Measurements from ENCODE around the gene POLR3E. TPM values are rescaled to one million over a fixed set of nuclear protein-coding genes. Genes with fewer than 3 reads are reported as not detected.

POLR3E gene
- total and polyA plus RNA-seq, 4 donors: 16.0 to 42.9 (median 18.3) TPM

DNA sequence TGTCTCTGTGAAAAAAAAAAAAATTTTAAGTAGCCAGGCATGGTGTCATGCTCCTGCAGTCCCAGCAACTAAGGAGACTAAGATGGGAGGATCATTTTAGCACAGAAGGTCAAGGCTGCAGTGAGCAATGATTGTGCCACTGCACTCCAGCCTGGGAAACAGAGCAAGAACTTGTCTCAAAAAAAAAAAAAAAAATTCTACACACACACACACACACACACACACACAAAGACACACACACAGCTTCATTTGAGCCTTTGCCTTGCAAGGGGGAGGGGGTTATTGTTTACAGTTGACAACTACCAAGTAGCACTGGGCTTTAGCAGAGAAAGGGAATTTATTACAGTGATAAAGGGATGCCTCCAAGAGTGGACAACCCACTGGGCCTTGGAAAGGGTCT is 4.9 kb upstream of the POLR3E start:
- no peak for DNase-seq (ENCODE audit: low spot score)
- no peaks in the 10 kb centered on the region for H3K9me3 ChIP-seq (ENCODE audit: control insufficient read depth in 4 of 4, low read length in 3 of 4)
- H3K27ac ChIP-seq (ENCODE audit: low read depth in 1 of 2, low read length in 2 of 2): no peak overlapping the region
- H3K9ac ChIP-seq (ENCODE audit: low read depth in 1 of 2, low read length in 2 of 2): no peak overlapping the region
- H3K4me1 ChIP-seq (ENCODE audit: control insufficient read depth in 4 of 4, insufficient read depth in 4 of 4, low read length in 3 of 4): peaks cover 2 to 7% (median 3%) of the 10 kb centered on the region in 4 donors
- TF ChIP-seq FOXA1 (IDR thresholded peaks at IDR 0.05): no peak
- no peak for TF ChIP-seq SP1 (IDR thresholded peaks at IDR 0.05)
- no peak for TF ChIP-seq HNF4G (IDR thresholded peaks at IDR 0.05)
- no peak for TF ChIP-seq EGR1 (IDR thresholded peaks at IDR 0.05; ENCODE audit: low read depth in 2 of 2)
- TF ChIP-seq, protein P1, sequence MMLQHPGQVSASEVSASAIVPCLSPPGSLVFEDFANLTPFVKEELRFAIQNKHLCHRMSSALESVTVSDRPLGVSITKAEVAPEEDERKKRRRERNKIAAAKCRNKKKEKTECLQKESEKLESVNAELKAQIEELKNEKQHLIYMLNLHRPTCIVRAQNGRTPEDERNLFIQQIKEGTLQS (IDR thresholded peaks at IDR 0.05): no peak
- TF ChIP-seq, protein P2, sequence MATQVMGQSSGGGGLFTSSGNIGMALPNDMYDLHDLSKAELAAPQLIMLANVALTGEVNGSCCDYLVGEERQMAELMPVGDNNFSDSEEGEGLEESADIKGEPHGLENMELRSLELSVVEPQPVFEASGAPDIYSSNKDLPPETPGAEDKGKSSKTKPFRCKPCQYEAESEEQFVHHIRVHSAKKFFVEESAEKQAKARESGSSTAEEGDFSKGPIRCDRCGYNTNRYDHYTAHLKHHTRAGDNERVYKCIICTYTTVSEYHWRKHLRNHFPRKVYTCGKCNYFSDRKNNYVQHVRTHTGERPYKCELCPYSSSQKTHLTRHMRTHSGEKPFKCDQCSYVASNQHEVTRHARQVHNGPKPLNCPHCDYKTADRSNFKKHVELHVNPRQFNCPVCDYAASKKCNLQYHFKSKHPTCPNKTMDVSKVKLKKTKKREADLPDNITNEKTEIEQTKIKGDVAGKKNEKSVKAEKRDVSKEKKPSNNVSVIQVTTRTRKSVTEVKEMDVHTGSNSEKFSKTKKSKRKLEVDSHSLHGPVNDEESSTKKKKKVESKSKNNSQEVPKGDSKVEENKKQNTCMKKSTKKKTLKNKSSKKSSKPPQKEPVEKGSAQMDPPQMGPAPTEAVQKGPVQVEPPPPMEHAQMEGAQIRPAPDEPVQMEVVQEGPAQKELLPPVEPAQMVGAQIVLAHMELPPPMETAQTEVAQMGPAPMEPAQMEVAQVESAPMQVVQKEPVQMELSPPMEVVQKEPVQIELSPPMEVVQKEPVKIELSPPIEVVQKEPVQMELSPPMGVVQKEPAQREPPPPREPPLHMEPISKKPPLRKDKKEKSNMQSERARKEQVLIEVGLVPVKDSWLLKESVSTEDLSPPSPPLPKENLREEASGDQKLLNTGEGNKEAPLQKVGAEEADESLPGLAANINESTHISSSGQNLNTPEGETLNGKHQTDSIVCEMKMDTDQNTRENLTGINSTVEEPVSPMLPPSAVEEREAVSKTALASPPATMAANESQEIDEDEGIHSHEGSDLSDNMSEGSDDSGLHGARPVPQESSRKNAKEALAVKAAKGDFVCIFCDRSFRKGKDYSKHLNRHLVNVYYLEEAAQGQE (IDR thresholded peaks at IDR 0.05): no peak
- TF ChIP-seq YY1 (IDR thresholded peaks at IDR 0.05): no peak
- H3K27me3 ChIP-seq (ENCODE audit: control insufficient read depth in 4 of 4, insufficient read depth in 4 of 4, low read length in 3 of 4): no peaks in the 10 kb centered on the region
- no peaks in the 10 kb centered on the region for H3K36me3 ChIP-seq (ENCODE audit: control insufficient read depth in 4 of 4, insufficient read depth in 3 of 4, low read depth in 1 of 4, low read length in 3 of 4)
- no peak overlapping the region for H3K4me3 ChIP-seq (ENCODE audit: low read depth in 1 of 3, low read length in 3 of 3)

DNA sequence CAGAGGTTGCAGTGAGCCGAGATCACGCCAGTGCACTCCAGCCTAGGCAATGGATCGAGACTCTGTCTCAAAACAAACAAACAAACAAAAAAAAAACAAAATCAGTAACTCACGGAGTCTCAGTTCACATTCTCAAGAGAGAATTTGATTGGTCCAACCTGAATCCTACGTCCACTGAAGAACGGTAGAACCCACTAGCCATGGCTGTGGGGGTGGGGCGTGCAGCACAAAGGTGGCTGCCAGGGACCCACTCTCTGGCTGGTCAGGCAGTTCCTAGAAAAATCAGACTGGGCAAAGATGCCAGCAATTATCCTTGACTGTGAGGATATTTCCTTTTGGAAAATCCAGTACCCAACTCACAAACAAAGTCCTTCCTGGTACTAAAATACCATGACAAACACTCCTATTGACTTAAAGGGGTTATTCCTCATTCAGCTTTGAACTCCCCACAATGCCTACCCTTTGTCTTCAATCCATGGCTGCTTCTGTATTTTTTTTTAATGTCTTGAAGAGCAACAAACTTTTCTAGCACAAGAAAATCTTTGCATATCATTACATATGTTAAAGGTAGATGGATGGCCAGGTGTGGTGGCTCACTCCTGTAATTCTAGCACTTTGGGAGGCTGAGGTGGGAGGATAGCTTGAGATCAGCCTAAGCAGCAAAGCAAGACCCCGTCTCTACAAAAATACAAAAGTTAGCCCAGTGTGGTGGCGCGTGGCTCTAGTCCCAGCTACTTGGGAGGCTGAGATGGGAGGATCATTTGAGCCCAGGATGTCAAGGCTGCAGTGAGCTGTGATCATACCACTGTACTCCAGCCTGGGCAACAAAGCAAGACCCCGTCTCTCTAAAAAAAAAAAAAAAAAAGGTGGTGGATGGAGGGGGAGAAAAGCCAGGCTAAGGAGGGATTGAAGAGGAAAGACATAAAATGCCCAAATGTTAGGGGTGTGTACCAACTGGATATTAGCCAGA is 3.8 kb upstream of the POLR3E start:
- WGBS: 91% methylated on average over 11 of the region's 11 CpGs

More for the DNA sequence above, 3.8 kb upstream of the POLR3E start:
- Histone ChIP-seq H3K9me3 (ENCODE audit: control insufficient read depth in 4 of 4, low read length in 3 of 4) (no peaks in the 10 kb centered on the region), H3K27me3 (ENCODE audit: control insufficient read depth in 4 of 4, insufficient read depth in 4 of 4, low read length in 3 of 4) (no peaks in the 10 kb centered on the region), H3K36me3 (ENCODE audit: control insufficient read depth in 4 of 4, insufficient read depth in 3 of 4, low read depth in 1 of 4, low read length in 3 of 4) (no peaks in the 10 kb centered on the region), H3K9ac (ENCODE audit: low read depth in 1 of 2, low read length in 2 of 2) (no peak overlapping the region), H3K4me3 (ENCODE audit: low read depth in 1 of 3, low read length in 3 of 3) (no peak overlapping the region), H3K4me1 (ENCODE audit: control insufficient read depth in 4 of 4, insufficient read depth in 4 of 4, low read length in 3 of 4) (peaks cover 2 to 7% (median 4%) of the 10 kb centered on the region in 4 donors), H3K27ac (ENCODE audit: low read depth in 1 of 2, low read length in 2 of 2) (no peak overlapping the region)
- no peak for DNase-seq (ENCODE audit: low spot score)
- TF ChIP-seq EGR1 (IDR thresholded peaks at IDR 0.05; ENCODE audit: low read depth in 2 of 2): no peak
- TF ChIP-seq, protein P2 (IDR thresholded peaks at IDR 0.05): no peak
- TF ChIP-seq, protein P3, sequence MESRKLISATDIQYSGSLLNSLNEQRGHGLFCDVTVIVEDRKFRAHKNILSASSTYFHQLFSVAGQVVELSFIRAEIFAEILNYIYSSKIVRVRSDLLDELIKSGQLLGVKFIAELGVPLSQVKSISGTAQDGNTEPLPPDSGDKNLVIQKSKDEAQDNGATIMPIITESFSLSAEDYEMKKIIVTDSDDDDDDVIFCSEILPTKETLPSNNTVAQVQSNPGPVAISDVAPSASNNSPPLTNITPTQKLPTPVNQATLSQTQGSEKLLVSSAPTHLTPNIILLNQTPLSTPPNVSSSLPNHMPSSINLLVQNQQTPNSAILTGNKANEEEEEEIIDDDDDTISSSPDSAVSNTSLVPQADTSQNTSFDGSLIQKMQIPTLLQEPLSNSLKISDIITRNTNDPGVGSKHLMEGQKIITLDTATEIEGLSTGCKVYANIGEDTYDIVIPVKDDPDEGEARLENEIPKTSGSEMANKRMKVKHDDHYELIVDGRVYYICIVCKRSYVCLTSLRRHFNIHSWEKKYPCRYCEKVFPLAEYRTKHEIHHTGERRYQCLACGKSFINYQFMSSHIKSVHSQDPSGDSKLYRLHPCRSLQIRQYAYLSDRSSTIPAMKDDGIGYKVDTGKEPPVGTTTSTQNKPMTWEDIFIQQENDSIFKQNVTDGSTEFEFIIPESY (IDR thresholded peaks at IDR 0.05): no peak
- TF ChIP-seq NR2F2 (IDR thresholded peaks at IDR 0.05): no peak
- no peak for TF ChIP-seq HNF4A (conservative IDR thresholded peaks at IDR 0.05)
- TF ChIP-seq GABPA (IDR thresholded peaks at IDR 0.05 in 1 of 2, conservative IDR thresholded peaks at IDR 0.05 in 1 of 2): no peak
- no peak for TF ChIP-seq FOXA1 (IDR thresholded peaks at IDR 0.05)
- TF ChIP-seq, protein P1 (IDR thresholded peaks at IDR 0.05): no peak
- no peak for TF ChIP-seq TAF1 (conservative IDR thresholded peaks at IDR 0.05)
- no peak for TF ChIP-seq CTCF (IDR thresholded peaks at IDR 0.05; ENCODE audit: low read depth, low read length, missing input control)
